NCI-H128 (cell line): ENCODE data around the gene RRP8.
A peak's percentile ranks its signal among the peaks of the same experiment; 100 is the strongest.

Experiments used
- DNase-seq: peaks from one replicate; lab custom pipeline; 2025; ENCODE audit not compliant: unreplicated experiment; lab: John Stamatoyannopoulos, UW

RRP8 gene

DNA sequence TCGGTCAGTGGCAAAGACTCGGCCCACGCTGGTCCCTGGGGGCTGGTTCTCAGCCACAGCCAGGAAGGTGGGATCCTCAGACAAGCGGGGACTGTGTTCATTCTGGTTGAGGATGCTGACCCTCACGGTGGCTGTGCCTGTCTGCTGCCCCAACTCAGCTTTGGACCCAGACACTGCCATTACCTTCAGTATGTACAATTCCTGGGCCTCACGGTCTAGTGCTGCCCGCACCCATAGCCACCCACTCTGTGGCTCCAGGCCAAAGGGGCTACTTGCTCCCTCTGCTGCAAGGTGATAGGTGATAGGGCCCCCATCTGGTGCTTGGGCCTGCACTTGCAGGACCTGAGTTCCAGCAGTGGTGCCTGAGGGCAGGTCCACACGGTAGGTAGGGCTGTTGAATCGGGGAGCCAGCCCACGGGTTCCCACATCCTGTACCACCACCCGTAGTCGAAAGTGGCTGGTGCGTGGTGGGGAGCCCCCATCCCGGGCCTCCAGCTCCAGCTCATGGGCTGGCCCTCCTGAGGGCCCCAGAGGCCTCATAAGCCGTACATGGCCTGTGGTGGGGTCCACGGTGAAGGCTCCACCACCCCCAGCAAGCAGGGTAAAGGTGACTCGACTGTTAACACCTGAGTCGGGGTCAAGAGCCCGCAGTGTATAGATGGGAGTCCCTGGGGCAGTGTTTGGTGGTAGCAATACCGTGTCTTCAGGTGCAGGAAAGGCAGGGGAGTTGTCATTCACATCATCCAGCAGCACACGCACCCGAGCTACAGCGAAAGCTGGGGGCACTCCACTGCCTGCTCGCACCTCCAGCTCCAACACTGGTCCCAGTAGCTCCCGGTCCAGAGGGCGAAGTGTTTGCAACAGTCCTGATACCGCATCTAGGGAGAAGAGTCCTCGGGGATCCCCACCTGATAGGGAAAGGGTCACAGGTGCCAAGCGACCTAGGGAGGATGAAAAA lies 29.0 kb upstream of the RRP8 start:
- no peak for DNase-seq

DNA sequence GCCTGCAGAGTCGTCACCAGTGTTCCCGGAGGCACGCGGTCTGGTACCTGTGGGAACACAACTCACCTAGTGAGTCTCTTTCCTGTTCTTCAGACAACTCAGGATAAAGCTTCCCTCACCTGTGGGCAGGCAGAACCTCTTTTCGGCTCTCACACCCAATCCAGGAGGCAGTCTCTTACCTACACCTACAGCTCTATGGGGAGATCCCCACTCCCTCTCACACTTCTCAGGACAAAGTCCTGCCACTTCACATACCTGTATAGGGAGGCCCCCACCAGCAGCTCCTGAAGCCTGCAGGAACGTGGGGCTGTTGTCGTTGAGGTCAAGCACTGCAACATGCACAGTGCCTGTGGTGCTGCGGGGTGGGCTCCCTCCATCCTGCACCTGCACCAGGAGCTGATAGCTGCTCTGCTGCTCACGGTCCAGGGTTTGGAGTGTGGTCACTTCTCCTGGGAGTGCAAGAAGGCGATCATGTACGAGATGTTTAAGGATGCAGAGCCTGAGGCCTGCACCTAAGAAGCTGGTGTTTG lies 28.0 kb upstream of the RRP8 start:
- no peak for DNase-seq

DNA sequence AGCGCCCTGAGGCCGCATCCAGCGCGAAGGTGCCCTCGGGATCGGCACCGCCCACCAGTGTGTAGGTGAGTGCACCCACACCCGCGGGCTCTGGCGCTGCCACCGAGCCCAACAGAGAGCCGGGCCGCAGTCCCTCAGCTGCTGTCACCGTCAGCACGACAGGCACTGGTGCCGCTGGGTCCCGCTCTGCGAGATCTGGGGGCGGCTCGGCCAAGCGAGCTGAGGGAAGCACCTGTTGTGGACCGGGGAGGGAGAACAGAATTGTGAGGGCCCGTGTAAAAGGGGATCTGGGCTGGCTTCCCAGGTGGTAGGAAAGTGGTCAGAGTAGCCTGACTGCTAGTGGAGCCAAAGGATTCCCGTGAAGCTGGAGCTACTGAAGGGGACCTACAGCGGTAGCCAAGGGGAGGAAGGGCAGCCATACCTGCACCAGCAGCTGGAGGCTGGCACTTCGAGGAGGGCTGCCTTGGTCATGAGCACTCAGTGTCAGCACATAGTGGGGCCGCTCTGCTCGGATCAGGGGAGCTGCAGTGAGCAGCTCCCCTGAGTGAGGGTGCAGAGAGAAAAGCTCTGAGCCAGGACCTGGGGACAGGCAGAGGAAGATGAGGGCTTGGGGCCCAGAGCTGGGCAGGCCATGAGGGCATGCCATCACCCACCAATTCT lies 27.3 kb upstream of the RRP8 start:
- DNase-seq: no peak

DNA sequence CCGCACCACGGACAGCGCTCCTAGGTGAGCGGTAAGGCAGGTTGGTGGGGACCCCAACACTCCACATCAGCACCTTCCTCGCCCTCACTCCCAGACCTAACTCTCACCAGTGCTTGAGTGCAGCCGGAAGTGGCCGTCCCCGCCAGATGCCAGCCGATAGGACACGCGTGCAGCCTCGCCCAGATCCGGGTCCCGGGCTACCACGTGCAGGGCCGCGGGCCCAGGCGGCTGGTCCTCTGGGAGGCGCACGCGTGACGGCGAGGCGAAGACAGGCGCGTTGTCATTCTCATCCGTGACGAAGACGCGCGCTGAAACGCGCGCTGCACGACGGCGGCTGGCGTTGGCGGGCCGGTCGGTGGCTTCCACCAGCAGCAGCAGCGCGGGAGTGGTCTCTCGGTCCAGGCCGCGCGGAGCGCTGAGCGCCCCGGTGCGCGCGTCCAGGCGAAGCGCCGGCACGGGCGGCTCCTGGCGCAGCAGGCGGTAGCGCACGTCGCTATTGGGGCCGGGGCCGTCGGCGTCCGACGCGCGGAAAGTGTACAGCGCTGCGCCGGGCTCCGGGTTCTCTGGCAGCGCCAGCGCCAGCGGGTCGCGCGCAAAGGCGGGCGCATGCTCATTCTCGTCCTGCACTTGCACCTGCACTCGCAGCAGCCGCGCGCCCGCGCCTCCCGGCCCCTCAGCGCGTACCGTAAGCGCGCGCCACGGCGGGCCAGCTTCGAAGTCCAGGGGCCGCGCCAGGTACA lies 26.6 kb upstream of the RRP8 start:
- DNase-seq: no peak

DNA sequence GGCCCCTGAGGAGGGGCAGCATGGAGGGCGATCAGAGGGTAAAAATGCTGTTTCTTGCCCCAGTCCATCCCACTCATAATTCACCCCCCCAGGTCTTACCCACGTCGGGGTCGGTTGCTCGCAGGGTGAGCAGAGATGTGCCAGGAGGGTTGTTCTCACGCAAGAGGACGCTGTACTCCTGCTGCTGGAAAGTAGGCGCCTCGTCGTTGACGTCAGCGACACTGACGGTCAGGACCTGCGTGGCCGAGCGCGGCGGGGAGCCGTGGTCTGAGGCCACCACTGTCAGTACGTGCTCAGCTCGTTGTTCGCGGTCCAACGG lies 26.1 kb upstream of the RRP8 start:
- DNase-seq: no peak

- DNase-seq: no peak
Observed at GRCh38 chr11:6628526-6628925, 25.1 kb upstream of the RRP8 start.

DNA sequence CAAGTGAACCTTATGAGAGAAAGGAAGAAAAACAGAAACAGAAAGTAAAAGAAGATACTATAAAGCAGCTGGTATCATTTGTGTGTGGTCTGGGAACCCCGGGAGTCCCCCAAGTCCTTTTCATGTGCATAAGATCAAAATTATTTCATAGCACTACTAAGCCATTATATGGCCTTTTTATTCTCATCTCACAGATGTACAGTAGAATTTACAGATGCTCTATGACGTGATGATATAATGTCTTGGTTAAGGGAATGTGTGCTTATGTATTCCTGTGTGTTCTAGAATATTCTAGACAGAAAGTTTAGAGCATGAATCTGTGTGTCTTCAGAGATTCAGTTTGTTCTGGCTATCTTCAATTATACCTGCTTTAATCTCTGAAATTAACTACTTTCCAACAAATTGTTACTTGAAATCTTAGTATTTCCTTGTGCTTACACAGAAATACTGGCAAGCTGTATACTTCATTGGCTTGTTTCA lies 24.4 kb upstream of the RRP8 start:
- no peak for DNase-seq

- no peak for DNase-seq
Observed at GRCh38 chr11:6626971-6627761, 23.8 kb upstream of the RRP8 start.

DNA sequence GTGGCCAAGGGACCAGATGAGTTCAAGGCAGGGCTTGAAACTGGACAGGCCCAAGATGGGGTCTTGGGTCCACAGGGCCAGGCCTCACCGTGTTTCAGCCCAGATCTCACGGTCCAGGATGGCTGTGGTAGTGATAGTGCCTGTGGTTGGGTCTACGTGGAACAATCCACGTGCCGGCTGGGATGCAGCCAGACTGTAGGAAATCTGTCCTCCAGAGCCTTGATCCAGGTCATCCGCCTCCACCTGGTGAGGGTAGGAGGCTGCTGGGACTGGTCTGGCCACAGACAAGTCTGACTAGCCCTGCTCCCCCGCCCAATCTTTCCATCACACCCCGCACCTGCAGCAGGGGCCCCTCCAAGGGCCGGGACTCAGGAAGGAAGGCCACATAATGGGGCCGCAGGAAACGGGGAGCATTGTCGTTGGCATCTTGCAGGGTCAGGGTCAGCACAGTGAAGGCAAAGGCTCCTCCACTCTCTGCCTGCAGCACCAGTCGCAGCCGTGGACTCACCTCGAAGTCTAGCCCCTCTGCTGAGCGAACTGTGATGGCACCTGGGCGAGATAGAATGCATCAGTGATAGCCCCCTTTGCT lies 22.5 kb upstream of the RRP8 start:
- no peak for DNase-seq

GRCh38 chr11:6625156-6625831 lies 21.9 kb upstream of the RRP8 start:
- DNase-seq: no peak

- DNase-seq: no peak
Observed at GRCh38 chr11:6623391-6624363, 20.3 kb upstream of the RRP8 start.

GRCh38 chr11:6622261-6623171 lies 19.1 kb upstream of the RRP8 start:
- no peak for DNase-seq

DNA sequence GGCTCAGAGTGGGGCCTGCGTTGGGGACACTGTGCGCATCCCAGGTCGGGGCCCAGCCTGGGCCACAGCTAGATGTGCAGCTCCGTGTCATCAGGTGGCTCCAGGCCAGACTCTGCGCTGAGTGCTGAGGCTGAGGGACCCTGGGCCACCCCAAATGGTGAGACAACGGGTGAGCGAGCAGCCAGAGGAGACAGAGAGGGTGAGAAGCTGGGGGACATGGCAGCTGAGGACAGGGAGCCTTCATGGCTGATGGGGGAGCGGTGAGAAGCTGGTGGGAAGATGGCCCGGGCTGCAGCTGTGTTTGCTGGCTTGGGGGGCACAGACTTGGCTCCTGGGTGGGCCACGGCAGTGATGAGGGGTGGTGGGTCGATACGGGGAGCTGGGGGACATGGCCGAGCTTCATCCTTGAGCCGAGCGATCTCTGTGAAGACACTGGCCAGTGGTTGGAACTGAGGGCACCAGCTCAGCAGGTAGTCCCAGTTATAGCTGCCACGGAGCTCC lies 18.3 kb upstream of the RRP8 start:
- DNase-seq: no peak

- no peak for DNase-seq
Observed at GRCh38 chr11:6620636-6621035, 17.2 kb upstream of the RRP8 start.

DNA sequence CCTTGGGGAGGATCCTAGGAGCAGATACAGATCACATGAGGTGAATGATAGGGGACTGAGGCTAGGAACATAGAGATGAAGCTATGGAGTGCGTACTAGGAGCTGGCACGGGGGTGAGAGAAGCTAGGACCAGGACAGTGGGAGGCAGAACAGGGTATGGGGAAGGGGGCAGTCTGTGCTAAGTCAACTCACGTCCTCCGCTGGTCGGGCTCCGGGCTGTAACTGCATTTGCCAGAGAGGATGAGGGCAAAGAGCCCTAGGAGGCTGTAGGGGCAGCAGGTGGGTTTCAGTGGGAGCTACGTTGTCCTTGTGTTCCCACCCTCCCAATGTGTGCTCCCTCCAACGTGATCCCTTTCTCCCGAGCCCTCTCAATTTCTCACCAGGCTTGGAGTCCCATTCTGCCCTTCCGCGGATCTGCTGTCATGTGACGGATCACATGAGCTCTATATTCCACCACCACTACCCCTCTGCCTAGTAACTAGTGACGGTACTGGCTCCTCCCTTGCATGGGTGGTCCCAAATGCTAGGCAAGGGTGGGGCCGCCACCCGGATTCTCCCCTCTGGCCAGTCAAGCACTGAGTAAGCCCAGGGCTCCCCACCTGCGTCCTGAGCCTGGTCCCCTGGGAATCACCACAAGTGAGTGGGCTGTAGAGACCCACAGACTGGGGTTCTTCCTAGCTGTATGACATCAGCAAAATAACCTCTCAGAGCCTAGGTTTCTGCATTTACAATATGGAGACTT lies 15.8 kb upstream of the RRP8 start, which contains the start of gene TPP1:
Gene TPP1, minus strand, starts transcription at position 419 of the 742 bp plus-strand sequence. Its CDS starts 22 bp downstream, at position 397.
- peak; percentile 71 for DNase-seq
